Testis (tissue), 2 donors: ENCODE measurements around the gene MEIOB.

ENCODE experiments used
- POLR2A ChIP-seq: fragments of 450-650 bp; IDR thresholded peaks from one replicate; pipeline ENCODE4 v1.6.1; 2017; ENCODE audit warnings: antibody characterized with exemption, mild to moderate bottlenecking, moderate library complexity
- TF ChIP-seq, protein P1 (sequence below), 3 experiments: fragments of 450-650 bp in 2 of 3; fragments of 200-600 bp in 1 of 3; sonication (generic) in 1 of 3; IDR thresholded peaks; one replicate each; pipeline ENCODE4 v1.5.1; 2016 to 2019; ENCODE audit warnings: antibody characterized with exemption in 3 of 3, mild to moderate bottlenecking in 2 of 3, moderate library complexity in 1 of 3

DNA sequence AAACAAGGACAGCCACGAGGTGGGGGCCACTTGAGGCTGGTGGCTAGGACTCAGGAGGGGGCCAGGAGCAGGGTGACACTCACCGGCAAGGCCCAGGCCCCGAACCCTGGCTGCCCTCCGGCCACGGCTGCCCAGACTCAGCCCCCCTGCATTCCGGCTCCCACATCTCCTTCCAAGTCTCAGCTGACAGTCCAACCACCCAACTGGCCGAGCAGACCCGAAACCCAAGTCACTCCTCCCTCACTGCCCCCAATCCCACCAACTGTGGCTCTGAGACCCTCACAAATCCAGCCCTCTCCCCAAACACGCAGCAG lies 54.7 kb downstream of the MEIOB start:
- no peak for TF ChIP-seq POLR2A
- TF ChIP-seq, protein P1, sequence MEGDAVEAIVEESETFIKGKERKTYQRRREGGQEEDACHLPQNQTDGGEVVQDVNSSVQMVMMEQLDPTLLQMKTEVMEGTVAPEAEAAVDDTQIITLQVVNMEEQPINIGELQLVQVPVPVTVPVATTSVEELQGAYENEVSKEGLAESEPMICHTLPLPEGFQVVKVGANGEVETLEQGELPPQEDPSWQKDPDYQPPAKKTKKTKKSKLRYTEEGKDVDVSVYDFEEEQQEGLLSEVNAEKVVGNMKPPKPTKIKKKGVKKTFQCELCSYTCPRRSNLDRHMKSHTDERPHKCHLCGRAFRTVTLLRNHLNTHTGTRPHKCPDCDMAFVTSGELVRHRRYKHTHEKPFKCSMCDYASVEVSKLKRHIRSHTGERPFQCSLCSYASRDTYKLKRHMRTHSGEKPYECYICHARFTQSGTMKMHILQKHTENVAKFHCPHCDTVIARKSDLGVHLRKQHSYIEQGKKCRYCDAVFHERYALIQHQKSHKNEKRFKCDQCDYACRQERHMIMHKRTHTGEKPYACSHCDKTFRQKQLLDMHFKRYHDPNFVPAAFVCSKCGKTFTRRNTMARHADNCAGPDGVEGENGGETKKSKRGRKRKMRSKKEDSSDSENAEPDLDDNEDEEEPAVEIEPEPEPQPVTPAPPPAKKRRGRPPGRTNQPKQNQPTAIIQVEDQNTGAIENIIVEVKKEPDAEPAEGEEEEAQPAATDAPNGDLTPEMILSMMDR (IDR thresholded peaks at IDR 0.05): no peak
